ENCODE measurements around the gene HOXA3.

HOXA3 gene

DNA sequence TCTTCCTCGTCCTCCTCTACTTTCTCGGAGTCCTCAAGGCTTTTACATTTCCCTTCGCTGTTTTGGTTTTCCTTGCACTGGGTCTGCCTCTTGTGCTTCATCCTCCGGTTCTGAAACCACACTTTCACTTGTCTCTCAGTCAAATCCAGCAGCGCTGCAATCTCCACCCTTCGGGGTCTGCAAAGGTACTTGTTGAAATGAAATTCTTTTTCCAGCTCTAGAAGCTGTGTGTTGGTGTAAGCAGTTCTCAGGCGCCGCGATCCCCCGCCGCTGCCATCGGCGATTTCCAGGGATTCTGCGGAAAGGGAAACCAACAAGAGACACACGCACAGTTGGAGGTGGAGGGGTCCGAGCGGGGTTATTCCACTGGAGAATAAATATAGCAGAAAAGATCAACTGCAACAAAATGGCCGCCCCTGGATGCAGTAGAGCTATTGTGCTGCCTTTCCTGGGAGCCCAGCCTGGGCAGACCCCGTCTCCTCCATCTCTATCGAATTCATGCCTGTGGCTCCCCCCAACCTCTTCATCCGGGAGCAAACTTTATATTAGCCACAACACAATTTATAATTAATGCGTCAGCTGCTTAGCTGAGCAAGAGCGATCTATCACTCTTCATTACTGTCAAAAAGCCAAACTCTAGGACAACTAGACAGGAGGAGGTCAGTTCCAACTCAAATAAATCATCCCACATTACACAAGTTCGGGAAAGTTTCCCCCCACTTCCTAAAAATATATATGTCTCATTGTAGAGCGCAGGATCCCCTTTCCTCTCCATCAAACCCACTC, 51.0 kb downstream of the HOXA3 start:
- peak; percentile 78 for DNase-seq

DNA sequence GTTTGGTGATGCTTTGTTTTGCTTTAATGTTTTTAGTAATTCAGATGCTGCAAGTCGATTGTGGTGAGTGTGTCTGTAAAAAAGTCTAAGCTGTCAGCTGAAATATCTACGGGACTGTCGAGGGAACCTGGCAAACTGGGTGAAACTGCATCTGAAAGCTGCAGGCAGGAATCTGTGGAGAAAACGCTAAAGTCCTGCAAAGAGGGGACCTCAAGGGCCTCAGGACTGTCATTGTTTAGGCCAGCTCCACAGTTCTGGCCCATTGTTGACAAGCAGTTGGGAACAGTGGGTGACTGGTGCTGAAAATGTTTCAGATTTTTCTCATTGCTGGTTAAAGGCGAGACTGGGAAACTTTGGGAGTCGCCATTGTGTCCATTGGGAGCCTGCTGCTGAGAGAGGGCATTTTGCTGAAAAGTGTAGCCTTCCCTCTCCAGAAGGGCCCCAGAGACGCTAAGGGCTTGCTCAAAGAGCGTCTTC, 51.7 kb downstream of the HOXA3 start:
- no peak for DNase-seq

DNA sequence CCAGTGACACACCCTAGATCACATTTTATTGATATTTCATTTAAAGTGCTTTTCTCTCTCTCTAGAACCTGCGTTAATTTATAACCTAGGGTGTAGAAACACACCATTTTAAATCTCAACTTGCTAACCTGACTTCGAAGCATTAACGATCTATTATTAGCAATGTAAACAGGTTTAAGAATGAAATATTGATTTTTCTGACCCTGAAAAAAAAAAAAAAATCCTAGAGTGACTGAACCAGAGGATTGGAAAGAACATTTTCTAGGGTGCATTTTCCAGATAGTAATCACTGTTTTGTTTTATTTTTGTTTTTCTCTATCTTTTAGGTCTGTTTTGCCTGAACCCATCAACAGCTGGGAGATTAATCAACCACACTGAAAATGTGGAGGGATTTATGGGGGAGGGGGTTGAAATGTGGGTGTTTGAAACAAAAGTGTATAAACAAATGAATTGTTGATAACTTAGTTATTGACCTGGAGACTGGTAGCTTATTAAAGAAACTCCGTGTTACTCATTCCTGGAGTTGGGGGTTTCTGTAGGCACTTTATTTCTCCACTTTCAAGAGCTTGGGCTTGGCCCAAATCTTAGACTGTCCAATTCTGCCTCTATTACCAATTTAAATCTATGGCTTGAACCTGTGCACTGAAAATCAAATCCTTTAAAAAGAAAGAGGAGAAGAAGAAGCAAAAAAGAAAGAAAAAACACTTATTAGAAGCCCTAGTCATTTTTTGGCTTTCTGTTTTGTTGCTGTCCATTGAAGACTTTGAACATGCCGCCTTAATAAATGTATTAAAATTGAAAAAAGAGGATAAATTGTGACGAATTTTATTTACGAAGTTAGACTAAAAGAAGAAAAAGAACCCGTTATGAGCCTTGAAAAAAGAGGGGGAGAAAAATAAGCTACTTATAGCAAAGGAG, 52.7 kb downstream of the HOXA3 start:
- DNase-seq: no peak

DNA sequence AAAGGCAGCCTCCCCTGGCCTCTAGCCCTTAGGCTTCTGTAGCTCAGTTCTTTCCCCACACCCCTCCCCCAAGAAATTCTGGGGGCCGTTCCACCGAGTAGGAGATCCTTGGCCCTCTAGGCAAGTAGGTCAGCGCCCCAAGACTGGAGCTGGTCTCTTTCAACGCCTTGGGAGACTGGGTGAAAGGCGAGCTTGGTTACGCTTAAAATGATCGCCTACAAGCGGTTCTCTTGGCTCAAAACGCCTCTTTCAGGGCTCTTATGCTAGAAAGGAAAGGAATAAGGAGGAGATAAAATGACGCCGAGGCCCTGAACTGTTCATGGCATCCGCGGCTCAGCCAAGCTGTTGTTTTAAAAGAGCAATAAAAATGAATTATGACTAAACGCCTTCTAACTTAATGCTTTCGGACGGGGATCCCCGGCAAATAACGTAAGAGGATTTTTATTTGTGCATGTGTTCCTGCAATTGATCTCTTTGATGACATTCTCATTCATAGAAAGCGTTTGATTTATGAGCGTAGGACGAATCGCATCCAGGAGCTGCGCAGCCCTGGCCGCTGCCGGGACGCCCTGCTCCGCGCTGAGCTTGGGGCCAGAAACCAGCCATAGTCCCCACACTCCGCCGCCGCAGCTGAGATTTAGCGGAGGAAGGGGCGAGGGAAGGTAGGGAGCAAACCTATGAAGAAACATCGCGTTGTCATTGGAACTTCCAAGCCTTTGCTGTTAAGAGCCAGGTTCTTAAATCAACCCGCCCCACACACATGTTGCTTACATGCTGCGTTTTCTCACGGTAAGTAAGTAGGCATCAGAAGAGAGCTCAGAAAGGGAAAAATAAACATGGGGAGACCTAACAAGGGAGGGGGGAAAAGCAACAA, 53.6 kb downstream of the HOXA3 start:
- peak; percentile 80 for DNase-seq

DNA sequence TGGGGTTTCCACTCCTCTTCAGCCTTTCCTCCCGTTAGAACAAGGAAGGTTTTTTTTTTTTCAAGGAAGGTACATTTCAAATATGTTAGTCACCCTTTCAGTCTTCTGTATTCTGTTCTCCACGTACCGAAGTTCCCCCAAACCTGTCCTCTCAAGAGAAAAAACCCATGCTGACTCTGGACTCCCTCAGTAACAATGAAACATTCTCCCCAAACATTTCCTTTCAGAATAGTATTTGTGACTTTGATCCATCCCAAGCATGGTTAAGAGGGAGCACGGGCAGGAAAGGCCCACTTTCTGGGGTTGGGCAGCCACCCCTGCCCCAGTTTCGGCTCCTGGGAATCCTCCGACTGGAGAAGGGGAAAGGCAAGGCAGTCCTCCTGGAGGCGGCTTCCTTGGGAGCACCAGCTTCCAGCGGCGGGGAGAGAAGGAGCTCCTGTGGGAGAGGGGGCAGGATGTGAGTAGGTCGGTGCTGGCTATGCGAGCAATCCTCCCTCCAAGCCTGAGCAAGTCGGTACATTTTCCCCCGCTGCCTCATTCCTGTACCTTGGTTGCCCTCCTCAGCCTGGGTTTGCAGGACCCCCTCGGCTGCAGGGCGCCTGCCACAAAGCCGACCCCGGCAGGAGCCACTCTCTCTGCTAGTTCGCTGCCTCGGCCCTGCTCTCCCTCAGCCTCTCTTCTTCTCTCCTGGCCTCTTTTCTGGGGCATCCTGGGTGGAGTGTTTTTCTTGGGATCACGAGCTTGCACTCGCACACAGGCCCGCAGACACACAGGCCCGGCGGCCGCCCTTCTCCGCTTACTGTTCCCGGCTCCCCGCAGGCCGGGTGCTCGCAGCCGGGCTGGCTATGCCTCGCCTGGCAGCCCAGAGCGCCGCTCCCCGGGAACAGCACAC, 54.5 kb downstream of the HOXA3 start:
- no peak for DNase-seq

DNA sequence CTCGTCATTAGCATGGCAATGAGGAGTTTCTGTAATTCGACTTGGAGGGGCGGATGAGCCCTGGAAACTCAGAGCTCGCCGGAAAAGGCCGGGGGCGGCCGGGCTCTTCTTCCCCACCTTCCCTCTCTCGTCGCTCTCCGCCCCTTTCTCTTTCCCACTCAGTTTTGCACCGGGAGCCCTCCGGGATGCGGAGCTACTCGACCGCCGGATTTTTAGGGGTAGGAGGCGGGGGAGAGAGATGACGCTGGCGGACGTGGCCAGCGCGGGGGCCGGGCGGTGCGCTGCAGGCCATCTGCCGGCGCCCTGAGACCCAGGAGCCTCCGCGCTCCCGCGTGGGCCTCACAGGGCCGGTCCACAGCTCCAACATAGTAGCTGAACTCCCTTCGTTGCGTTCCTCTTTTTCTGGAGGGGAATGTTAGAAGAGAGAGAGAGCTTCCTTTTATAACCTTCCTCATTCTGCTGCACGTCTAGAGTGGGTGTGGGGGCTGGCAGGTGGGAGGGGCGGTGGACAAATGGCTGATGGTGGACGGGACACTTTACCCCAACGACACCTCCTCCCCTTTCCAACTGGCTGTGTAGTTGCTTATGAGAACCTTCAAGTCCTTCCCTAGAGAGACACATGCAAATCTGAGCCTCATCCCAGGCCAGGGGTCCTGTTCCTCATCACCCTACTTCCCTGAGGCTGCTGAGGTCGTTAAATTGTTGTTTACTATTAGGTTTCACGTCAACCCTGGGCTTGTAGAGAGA, 55.4 kb downstream of the HOXA3 start:
- DNase-seq: no peak

DNA sequence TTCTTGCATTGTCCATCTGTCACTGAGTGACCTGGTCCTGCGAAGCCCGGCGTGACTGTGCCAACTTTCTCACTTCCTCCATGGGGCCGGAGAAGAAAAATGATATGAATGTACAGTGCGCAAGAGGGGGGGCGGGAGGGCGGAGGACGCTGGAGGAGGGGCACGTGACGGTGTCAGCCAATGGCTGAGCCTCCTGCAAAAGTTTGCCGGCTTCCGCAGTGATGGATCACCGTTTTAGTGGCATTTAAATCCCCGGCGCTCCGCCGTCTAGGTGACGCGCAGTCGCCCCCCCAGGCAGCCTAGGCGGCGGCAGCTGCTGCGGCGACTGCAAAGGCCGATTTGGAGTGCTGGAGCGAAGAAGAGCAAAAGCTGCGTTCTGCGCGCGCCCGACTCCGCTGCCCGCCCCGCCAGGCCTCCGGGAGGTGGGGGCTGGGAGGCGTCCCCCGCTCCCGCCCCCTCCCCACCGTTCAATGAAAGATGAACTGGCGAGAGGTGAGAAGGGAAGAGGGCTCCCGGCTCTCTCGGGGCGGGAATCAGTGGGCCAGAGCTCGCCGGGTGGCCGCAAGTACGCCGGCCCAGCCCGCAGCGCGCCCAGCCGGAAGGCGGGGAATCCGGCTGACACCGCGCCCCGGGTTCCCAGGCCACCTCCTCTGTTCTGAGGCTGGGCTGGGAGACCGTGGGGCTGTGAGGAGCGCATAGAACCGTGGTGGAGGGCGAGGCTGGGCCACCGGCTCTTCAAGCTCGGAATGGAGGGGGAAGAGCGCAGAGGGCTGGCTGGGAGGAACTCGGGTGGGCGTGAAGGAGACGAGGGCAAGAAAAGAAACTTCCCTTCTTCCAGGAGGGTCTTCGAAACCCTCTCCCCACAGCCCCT, 56.3 kb downstream of the HOXA3 start, which contains the start of gene HOXA1:
TSS of gene HOXA1 (minus strand) at position 104 of the 871 bp plus-strand sequence. CDS start at position 16, 88 bp downstream.
- DNase-seq: peak; percentile 95

DNA sequence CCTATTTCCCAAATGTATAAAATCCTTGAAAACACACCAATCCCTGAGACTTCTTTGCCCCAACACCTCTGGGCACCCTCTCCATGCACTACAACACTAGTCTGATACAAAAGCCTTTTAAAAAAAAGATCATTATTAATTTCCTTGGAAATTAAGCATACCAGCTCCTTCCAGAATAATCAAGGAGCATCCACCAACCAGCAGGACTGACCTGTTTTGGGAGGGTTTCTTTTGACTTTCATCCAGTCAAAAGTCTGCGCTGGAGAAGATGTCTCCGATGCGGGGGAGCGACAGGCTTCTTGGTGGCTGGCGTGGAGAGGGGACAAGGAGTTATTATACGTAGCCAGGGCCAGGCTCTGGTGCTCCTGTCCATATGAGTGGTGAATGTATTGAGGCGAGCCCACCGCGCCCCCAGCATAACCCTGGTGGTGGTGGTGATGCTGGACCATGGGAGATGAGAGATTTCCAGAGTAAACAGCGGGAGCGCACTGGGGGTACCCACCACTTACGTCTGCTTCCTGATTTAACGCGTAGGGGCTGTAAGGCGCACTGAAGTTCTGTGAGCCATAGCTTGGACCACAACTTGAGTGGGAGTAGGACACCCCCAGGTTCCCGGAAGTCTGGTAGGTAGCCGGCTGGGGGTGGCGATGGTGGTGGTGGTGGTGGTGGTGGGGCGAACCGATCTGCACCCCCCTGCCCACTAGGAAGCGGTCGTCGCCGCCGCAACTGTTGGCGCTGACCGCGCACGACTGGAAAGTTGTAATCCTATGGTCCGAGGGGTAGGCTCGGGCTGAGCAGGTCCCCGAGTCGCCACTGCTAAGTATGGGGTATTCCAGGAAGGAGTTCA, 57.1 kb downstream of the HOXA3 start:
- no peak for DNase-seq

DNA sequence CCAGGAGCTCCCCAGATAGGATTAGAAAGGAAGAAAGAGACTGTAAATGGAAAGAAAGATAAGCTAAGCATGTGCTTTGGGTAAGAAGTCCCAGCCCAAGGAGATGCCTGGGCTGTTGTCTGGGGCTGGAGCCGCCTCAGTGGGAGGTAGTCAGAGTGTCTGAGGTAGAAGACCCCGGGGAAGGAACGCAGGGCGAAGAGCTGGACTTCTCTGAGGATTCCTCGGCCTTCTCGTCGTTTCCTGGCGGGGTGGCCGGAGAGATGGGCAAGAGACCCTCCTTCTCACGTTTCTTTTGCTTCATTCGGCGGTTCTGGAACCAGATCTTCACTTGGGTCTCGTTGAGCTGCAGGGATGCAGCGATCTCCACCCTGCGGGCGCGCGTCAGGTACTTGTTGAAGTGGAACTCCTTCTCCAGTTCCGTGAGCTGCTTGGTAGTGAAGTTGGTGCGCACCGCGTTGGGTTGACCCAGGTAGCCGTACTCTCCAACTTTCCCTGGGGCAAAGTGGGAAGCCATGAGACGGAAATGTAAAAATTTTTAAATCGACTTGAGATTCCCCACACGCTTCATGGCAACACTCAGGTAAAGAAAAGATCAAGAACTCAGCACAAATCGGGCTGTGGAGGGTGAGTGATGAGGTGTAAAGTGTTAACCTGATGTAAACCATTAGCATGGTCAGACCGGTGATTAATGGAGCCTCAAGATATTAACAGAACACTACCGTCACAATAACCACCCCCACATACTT, 57.9 kb downstream of the HOXA3 start:
- DNase-seq: no peak

DNA sequence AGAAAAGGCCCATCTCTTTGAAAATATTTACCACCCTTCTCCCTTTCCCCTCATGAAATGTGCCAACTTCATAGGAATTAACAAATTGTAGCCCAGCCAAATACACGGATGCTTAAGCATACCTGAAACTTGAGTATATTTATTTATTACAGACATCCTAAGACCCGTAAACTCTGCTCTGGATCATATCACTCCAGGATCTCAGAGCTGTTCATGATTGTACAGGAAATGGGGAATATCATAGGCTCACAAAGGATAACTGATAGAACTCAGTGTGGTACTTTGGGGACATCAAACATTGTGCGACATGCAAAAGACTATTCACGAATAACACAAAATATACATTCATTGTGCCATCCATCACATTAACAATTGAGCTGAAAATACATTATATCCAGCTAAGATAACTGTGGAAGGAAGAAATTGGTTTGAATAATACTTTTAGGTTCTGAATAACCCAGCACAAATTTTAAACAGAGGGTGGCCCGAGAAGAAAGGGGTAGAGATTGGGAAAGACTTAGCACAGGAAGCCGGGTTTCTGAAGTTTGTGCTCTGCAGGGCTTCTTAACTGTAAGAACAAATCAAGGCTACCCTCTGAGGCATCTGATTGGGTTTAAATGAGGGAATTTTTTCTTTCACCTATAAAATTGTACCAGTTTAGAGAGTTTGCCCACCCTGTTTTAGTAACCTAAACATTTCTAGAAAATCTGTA, 59.0 kb downstream of the HOXA3 start:
- no peak for DNase-seq

DNA sequence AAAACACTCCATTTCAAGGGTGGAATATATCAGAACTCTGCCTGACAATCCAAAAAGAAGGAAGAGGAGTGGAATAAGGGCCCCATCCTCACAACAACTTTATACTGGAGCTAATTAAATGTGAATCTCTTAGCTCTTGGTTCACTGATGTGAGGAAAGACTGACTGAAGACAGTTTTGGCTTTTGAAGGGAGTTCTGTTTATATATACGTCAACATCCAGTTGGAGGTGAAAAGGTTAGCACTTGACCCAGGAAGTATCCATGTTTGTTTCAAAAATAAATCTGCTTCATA, 59.6 kb downstream of the HOXA3 start:
- DNase-seq: no peak

DNA sequence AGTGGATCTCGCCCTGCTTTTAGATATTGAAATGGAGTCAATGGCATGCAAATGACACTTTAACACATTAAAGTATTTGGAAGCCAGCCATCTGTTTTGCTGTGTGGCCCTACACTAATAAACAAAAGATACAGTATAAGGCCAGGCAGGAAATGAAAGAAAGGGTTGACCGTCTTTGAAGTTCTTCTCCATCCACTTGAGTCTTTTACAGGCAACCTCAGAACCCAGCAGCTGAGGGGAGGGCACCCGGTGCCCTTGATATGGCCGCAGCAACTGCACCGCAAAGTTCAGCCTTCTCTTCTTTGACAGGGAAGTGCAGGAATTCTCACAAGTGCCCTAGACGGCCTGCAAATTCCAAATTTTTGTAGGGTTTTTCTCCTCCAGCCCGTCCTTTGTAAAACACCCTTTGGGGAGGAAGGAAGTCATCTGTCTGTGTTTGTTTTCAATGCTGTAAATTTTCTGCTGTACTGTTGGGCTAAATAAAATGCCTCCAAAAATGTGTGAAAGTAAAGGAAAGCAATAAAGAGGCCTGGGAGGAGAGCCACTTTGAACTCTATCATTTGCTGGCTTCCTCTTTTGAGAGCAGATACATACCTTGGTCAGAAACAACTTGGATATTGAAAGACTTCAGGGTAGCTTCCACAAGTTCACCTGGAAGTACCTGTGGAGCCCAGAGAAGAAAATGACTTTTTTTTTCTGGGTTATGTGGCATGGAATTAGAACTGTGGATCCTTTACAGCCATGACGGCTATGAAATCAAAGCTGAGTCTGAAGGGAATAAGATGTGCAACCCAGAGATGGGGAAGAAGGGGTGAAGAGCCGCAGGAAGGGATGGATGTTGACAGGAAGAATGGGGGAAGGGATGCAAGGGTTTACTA, 60.2 kb downstream of the HOXA3 start:
- no peak for DNase-seq

DNA sequence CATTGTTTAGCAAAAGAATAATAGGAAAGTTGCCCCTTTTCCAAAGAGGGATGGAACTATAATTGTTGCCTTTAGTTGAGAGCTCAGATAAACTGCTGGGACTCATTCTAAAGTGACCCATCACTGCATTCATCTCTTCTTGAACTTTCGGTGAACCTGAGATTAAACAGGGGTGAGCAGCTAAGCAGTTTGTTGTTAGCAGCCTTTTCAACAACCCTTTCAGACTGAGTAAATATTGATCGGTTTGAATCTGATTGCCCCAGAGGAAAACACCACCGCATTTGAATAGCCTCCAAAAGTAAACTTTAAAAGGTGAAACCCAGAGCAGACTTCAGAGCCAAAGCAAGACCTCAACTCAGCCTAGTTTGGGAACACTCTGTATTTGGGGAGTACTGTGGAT, 61.3 kb downstream of the HOXA3 start:
- DNase-seq: no peak

DNA sequence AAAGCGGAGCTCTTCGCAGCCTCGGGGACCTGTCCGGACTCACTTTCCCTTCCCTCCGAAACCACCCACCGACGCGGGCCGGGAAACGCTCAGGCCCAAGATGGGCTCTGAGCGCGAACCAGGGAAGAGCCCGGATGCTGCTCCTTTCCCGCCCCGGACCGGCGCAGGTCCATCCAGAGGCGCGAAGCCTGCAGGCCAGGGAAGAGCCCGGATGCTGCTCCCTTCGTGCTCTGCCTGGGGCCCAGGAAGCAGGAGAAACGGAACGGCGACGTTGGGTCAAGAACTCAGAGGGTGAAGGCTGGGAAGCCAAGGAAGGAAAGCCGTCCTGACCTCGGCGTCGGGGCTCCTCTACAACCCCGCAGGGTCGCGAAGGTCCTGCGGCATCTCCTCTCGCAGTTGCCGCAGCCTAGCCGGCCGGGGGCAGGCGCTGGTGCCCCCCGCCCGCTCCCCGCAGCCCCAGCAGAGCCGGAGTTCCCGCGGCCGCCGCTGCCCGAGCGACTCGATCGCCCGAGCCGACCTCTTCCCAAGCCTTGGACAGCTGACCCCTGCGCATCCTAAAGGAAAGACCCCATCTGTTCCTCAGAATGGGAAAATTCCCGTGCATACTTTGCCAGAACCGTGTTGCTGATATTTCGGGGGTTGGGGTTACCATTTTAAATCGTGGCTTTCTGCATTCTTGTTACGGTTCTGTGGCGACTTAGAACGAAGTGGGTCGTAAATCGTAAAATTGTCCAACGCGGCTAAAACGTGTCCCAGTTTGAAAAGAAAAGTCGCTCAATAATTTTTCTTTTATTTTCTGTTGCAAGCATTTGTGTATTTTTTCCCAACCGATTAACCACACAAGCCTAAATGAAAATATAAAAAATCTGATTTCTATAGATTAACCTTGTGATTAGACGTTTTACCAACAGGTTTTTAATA, 64.1 kb downstream of the HOXA3 start:
- DNase-seq: no peak

DNA sequence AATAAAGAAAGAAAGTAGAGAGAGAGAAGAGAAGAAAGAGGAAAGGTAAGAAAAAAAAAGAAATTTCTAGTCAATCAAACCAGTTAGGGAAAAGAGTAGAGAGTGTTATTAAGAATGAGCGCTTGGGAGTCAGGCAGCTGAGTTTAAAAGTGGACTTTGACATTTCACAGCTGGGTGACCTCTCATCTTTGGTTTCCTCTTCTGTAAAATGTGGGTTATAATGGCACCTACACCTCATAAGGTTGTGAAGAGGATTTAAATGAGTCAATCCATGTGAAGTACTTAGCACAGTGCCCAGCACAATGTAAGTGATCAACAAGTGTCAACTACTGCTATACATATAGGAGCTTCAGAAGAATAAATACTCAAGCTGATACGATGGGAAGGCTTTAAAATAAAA, 68.7 kb downstream of the HOXA3 start:
- no peak for DNase-seq

Measured in fibroblast of skin of abdomen (primary cell).